Spleen (tissue), 7 donors: ENCODE measurements around the gene CD3D.

Experiments used
- CTCF ChIP-seq, 11 experiments: fragments of 200-600 bp in 7 of 11; fragments of 450-650 bp in 4 of 11; sonication (generic) in 4 of 11; IDR thresholded peaks in 8 of 11; conservative IDR thresholded peaks in 3 of 11; 1 replicate in 7 of 11; 2 replicates in 4 of 11; pipeline versions ENCODE4 v1.4.0 to v1.8.0; 2016 to 2021; ENCODE audit warnings: antibody characterized with exemption in 11 of 11, inconsistent platforms in 4 of 11, mild to moderate bottlenecking in 1 of 11
- POLR2AphosphoS5 ChIP-seq, 3 donors: sonication (generic); formaldehyde crosslinking; IDR thresholded peaks; one replicate each; pipeline ENCODE4 v1.5.1; 2017; ENCODE audit warnings: antibody characterized with exemption in 3 of 3
- donor health status: DM: no; HTN: no; CAD: no; lungs with moderate emphysema.
- donor health status: DM: no; HTN: no; CAD: no.
- donor health status: DM: no; HTN: no; CAD: no.

- TF ChIP-seq POLR2AphosphoS5 (IDR thresholded peaks at IDR 0.05) (no peak), CTCF (IDR thresholded peaks at IDR 0.05 in 8 of 11, conservative IDR thresholded peaks at IDR 0.05 in 3 of 11) (no peak)
These were observed 31.0 kb downstream of the CD3D start for GRCh38 chr11:118311518-118311917.
